ENCODE results near the gene LRRC37A3.
A peak's percentile ranks its signal among the peaks of the same experiment; 100 is the strongest.
"Not testable (repeated sequence)": the region's sequence is repeated elsewhere in the genome, so short reads cannot be mapped to it uniquely, and the experiment has no call there.

The LRRC37A3 gene

GRCh38 chr17:64925244-64925643 lies 6.0 kb upstream of the LRRC37A3 start:
- DNase-seq (ENCODE audit: low read depth), result not testable (repeated sequence)

GRCh38 chr17:64923051-64923568 lies 3.8 kb upstream of the LRRC37A3 start:
- DNase-seq (ENCODE audit: low read depth), result peak; percentile 88

- no peak for DNase-seq (ENCODE audit: low read depth)
These were observed 1.3 kb upstream of the LRRC37A3 start for GRCh38 chr17:64920419-64921172.

GRCh38 chr17:64920026-64920418 lies 744 bp upstream of the LRRC37A3 start:
- DNase-seq (ENCODE audit: low read depth), result no peak

GRCh38 chr17:64918842-64919288 lies 413 bp downstream of the LRRC37A3 start:
- DNase-seq (ENCODE audit: low read depth), result not testable (repeated sequence)

GRCh38 chr17:64917540-64917939 lies 1.7 kb downstream of the LRRC37A3 start:
- DNase-seq (ENCODE audit: low read depth), result not testable (repeated sequence)

GRCh38 chr17:64915244-64915643 lies 4.0 kb downstream of the LRRC37A3 start:
- not testable (repeated sequence) for DNase-seq (ENCODE audit: low read depth)

GRCh38 chr17:64910191-64910514 lies 9.1 kb downstream of the LRRC37A3 start:
- DNase-seq (ENCODE audit: low read depth), result not testable (repeated sequence)

GRCh38 chr17:64909511-64910190 lies 9.6 kb downstream of the LRRC37A3 start:
- DNase-seq (ENCODE audit: low read depth), result not testable (repeated sequence)

- DNase-seq (ENCODE audit: low read depth), result not testable (repeated sequence)
These were observed 15.2 kb downstream of the LRRC37A3 start for GRCh38 chr17:64904069-64904468.

- DNase-seq (ENCODE audit: low read depth), result not testable (repeated sequence)
These were observed 22.1 kb downstream of the LRRC37A3 start for GRCh38 chr17:64897136-64897535.

GRCh38 chr17:64874210-64874609 lies 45.1 kb downstream of the LRRC37A3 start:
- not testable (repeated sequence) for DNase-seq (ENCODE audit: low read depth)

- not testable (repeated sequence) for DNase-seq (ENCODE audit: low read depth)
These were observed 71.5 kb downstream of the LRRC37A3 start for GRCh38 chr17:64847504-64848466.

GRCh38 chr17:64846892-64847291 lies 72.4 kb downstream of the LRRC37A3 start:
- DNase-seq (ENCODE audit: low read depth), result not testable (repeated sequence)

GRCh38 chr17:64843918-64844317 lies 75.4 kb downstream of the LRRC37A3 start:
- DNase-seq (ENCODE audit: low read depth), result not testable (repeated sequence)

GRCh38 chr17:64842900-64843299 lies 76.4 kb downstream of the LRRC37A3 start:
- DNase-seq (ENCODE audit: low read depth), result not testable (repeated sequence)

- not testable (repeated sequence) for DNase-seq (ENCODE audit: low read depth)
These were observed 78.3 kb downstream of the LRRC37A3 start for GRCh38 chr17:64840960-64841359.

- not testable (repeated sequence) for DNase-seq (ENCODE audit: low read depth)
These were observed 80.8 kb downstream of the LRRC37A3 start for GRCh38 chr17:64838513-64838912.

GRCh38 chr17:64837018-64837761 lies 82.1 kb downstream of the LRRC37A3 start:
- peak; percentile 52 for DNase-seq (ENCODE audit: low read depth)

GRCh38 chr17:64836623-64837017 lies 82.7 kb downstream of the LRRC37A3 start:
- DNase-seq (ENCODE audit: low read depth), result not testable (repeated sequence)

GRCh38 chr17:64834060-64834459 lies 85.2 kb downstream of the LRRC37A3 start:
- not testable (repeated sequence) for DNase-seq (ENCODE audit: low read depth)

Data from CMK (cell line).